GM18520 (cell line): ENCODE results near the gene MAN1A1.
A peak's percentile ranks its signal among the peaks of the same experiment; 100 is the strongest.

Experiments
- ATAC-seq: cut with Tn5 transposase; IDR thresholded peaks from one replicate; pipeline ENCODE4 v1.9.1; 2021; ENCODE audit not compliant: unreplicated experiment

Gene MAN1A1

GRCh38 chr6:119240257-119241110, 109.1 kb downstream of the MAN1A1 start:
- peak; percentile 25 for ATAC-seq

GRCh38 chr6:119237177-119237715, 112.3 kb downstream of the MAN1A1 start:
- ATAC-seq: no peak

- no peak for ATAC-seq
These were observed 114.6 kb downstream of the MAN1A1 start for GRCh38 chr6:119234941-119235340.

- no peak for ATAC-seq
These were observed 115.1 kb downstream of the MAN1A1 start for GRCh38 chr6:119234457-119234856.

- no peak for ATAC-seq
These were observed 116.1 kb downstream of the MAN1A1 start for GRCh38 chr6:119233312-119233984.

GRCh38 chr6:119231394-119231793, 118.2 kb downstream of the MAN1A1 start:
- no peak for ATAC-seq

- no peak for ATAC-seq
These were observed 119.4 kb downstream of the MAN1A1 start for GRCh38 chr6:119230160-119230559.

GRCh38 chr6:119227377-119227776, 122.2 kb downstream of the MAN1A1 start:
- ATAC-seq: no peak

- ATAC-seq: no peak
These were observed 123.5 kb downstream of the MAN1A1 start for GRCh38 chr6:119226089-119226488.

GRCh38 chr6:119224095-119224701, 125.4 kb downstream of the MAN1A1 start:
- ATAC-seq: no peak

- no peak for ATAC-seq
These were observed 129.1 kb downstream of the MAN1A1 start for GRCh38 chr6:119220452-119220851.

GRCh38 chr6:119218548-119218947, 131.0 kb downstream of the MAN1A1 start:
- ATAC-seq: no peak

- ATAC-seq: no peak
These were observed 133.5 kb downstream of the MAN1A1 start for GRCh38 chr6:119215885-119216590.

GRCh38 chr6:119215309-119215708, 134.3 kb downstream of the MAN1A1 start:
- ATAC-seq: no peak

- ATAC-seq: no peak
These were observed 139.0 kb downstream of the MAN1A1 start for GRCh38 chr6:119210596-119210995.

- peak; percentile 63 for ATAC-seq
These were observed 139.9 kb downstream of the MAN1A1 start for GRCh38 chr6:119209452-119210205.

- no peak for ATAC-seq
These were observed 141.4 kb downstream of the MAN1A1 start for GRCh38 chr6:119207971-119208725.

GRCh38 chr6:119207327-119207726, 142.2 kb downstream of the MAN1A1 start:
- no peak for ATAC-seq

- peak; percentile 59 for ATAC-seq
These were observed 143.5 kb downstream of the MAN1A1 start for GRCh38 chr6:119205911-119206618.
